Adrenal gland (tissue), 19 donors: Measurements from ENCODE around the gene GOLGA6L9. TPM values are rescaled to one million over a fixed set of nuclear protein-coding genes. Genes with fewer than 3 reads are reported as not detected.
"Not testable (repeated sequence)": the region's sequence is repeated elsewhere in the genome, so short reads cannot be mapped to it uniquely, and the experiment has no call there.

Experiments used
- DNase-seq, 7 donors: peaks; one replicate each; pipeline ENCODE4 v3.0.0-alpha.2; 2019 to 2020
- H3K27ac ChIP-seq, 5 donors: fragments of 200-600 bp; sonication (generic) in 4 of 5; 1 replicate in 3 of 5; 2 replicates in 2 of 5; pipeline versions ENCODE4 v1.5.1 to v1.8.0; 2016 to 2020; ENCODE audit warnings: mild to moderate bottlenecking in 1 of 5
- H3K27me3 ChIP-seq: fragments of 200-600 bp; 2 replicates; pipeline ENCODE4 v1.8.0; 2021
- H3K36me3 ChIP-seq, 2 donors: fragments of 200-600 bp; replicated peaks in 1 of 2; 1 replicate in 1 of 2; 2 replicates in 1 of 2; pipeline versions ENCODE4 v1.5.1 to v1.8.0; 2018 to 2022
- H3K4me1 ChIP-seq, 2 donors: fragments of 200-600 bp; replicated peaks in 1 of 2; 1 replicate in 1 of 2; 2 replicates in 1 of 2; pipeline versions ENCODE4 v1.5.1 to v1.8.0; 2018 to 2021
- H3K4me3 ChIP-seq, 4 donors: fragments of 200-600 bp; sonication (generic) in 3 of 4; one replicate each; pipeline ENCODE4 v1.5.1; 2016 to 2018
- H3K9me3 ChIP-seq, 3 donors: fragments of 200-600 bp; sonication (generic) in 1 of 3; replicated peaks in 1 of 3; 1 replicate in 2 of 3; 2 replicates in 1 of 3; pipeline versions ENCODE4 v1.5.1 to v1.8.0; 2016 to 2021
- CTCF ChIP-seq, 6 experiments: fragments of 450-650 bp in 4 of 6; fragments of 200-600 bp in 2 of 6; sonication (generic) in 1 of 6; IDR thresholded peaks; 1 replicate in 5 of 6; 2 replicates in 1 of 6; pipeline versions ENCODE4 v1.5.1 to v1.8.0; 2016 to 2021; ENCODE audit warnings: antibody characterized with exemption in 6 of 6, mild to moderate bottlenecking in 2 of 6, moderate library complexity in 1 of 6
- POLR2A ChIP-seq, 2 donors: fragments of 450-650 bp; IDR thresholded peaks; one replicate each; pipeline ENCODE4 v1.6.1; 2017; ENCODE audit warnings: antibody characterized with exemption in 2 of 2, mild to moderate bottlenecking in 2 of 2, moderate library complexity in 1 of 2
- WGBS, 4 donors: extraction: QIAGEN DNeasy Blood & Tissue Kit in 2 of 4; methylation state at CpG; one replicate each; pipeline versions ENCODE4 v1.1.5 to v1.1.7; 2013 to 2017; 5-methylcytosine and 5-hydroxymethylcytosine counted together
- intact Hi-C, 2 donors: fragments of 100-400 bp; cut with DNase I; formaldehyde crosslinking; loops; one replicate each; pipeline versions ENCODE4 v1.14.1 to v1.15.0; 2022 to 2023
- long read RNA-seq, 10 donors: library from polyadenylated mRNA in 3 of 10; unstranded in 2 of 10; stranded (forward) in 1 of 10; transcript quantifications; one replicate each; pipeline ENCODE4 v2.0.0 and lab custom pipeline, GENCODE V29; 2021 to 2026
- polyA plus RNA-seq, 3 donors: library from polyadenylated mRNA; stranded (reverse); fragments of 200-250 nt in 2 of 3; fragments of 350-450 nt in 1 of 3; fragmentation: Illumina TruSeq in 1 of 3; extraction: RNeasy Lipid Tissue Mini Kit (QIAGEN cat#74804) in 1 of 3; gene quantifications; one replicate each; pipeline ENCODE4 v1.2.3, GENCODE V29; 2013 to 2014
- total RNA-seq, 9 donors: library from RNA; depleted of rRNA in 4 of 9; stranded (reverse); fragments of >200 nt in 4 of 9; fragments of 120-200 nt in 1 of 9; fragmentation: NEBNext Ultra II Directional in 1 of 9; extraction: Animal tissue kit (Norgen Biotek cat#: 25700) in 1 of 9; gene quantifications; one replicate each; pipeline versions ENCODE4 v1.1.0 to v1.2.4, GENCODE V29; 2013 to 2023
- donor health status: healthy with polysubstance abuse.
- donor health status: Bipolar disorder and iron deficiency.
- donor health status: DM: yes; HTN: yes; CAD: no.
- donor health status: DM: no; HTN: no; CAD: no.
- donor health status: DM: no; HTN: no; CAD: no.
- donor health status: DM: yes; HTN: yes; CAD: no.

GOLGA6L9 gene
- 1 to 10 TPM in 6 of 9 donors, under 1 TPM in 3; 0.48 to 3.1 (median 1.5) TPM for total RNA-seq
- 10 to 100 TPM in 1 of 3 donors, 1 to 10 TPM in 2; 1.2 to 40.5 (median 6.5) TPM for polyA plus RNA-seq
- long read RNA-seq, donor 1, result 0 reads
- long read RNA-seq, donor 2, result 0 reads
- long read RNA-seq, donor 3, result 0 reads
- long read RNA-seq, donor 4, result 0 reads
- long read RNA-seq, donor 5, partial matches to known transcripts, result 0 of 1 reads
- long read RNA-seq, donor 5, other reads (novel, unspliced or antisense), result 1 of 1 reads
- long read RNA-seq, donor 6, result 0 reads
- long read RNA-seq, donor 7, result 0 reads
- long read RNA-seq, donor 8, result 0 reads
- long read RNA-seq, donor 9, result 0 reads
- long read RNA-seq, donor 10, full-length matches to known transcripts, result 1 of 1 reads
- long read RNA-seq, donor 10, partial matches to known transcripts, result 0 of 1 reads
- long read RNA-seq, donor 10, other reads (novel, unspliced or antisense), result 0 of 1 reads

- DNase-seq, H3K9me3 ChIP-seq, intact Hi-C loops, H3K27ac ChIP-seq, H3K36me3 ChIP-seq, H3K4me1 ChIP-seq, H3K27me3 ChIP-seq, H3K4me3 ChIP-seq: not testable (repeated sequence)
- 89 to 96% (median 92%) methylated on average over 5 to 8 of the region's 9 CpGs for WGBS, 4 donors
Observed at GRCh38 chr15:82429693-82430092, at the start of gene GOLGA6L9. Gene GOLGA6L9 (plus strand): TSS chr15:82429816. CDS start chr15:82430080, 264 bp downstream.

GRCh38 chr15:82381330-82381955, 48.2 kb upstream of the GOLGA6L9 start:
- H3K27me3 ChIP-seq, H3K36me3 ChIP-seq, DNase-seq, H3K4me3 ChIP-seq, H3K9me3 ChIP-seq, H3K27ac ChIP-seq, intact Hi-C loops, H3K4me1 ChIP-seq: not testable (repeated sequence)
- 82 to 91% (median 86%) methylated on average over 10 to 11 of the region's 11 CpGs for WGBS, 4 donors

GRCh38 chr15:82387209-82387608, 42.4 kb upstream of the GOLGA6L9 start:
- intact Hi-C loops, H3K36me3 ChIP-seq, H3K9me3 ChIP-seq, DNase-seq, H3K27ac ChIP-seq, H3K4me3 ChIP-seq, H3K27me3 ChIP-seq: not testable (repeated sequence)
- peaks cover 0 to 10% of the 10 kb centered on the region in 2 donors for H3K4me1 ChIP-seq

- H3K36me3 ChIP-seq, H3K27me3 ChIP-seq, H3K9me3 ChIP-seq, H3K4me3 ChIP-seq, intact Hi-C loops, DNase-seq, H3K27ac ChIP-seq: not testable (repeated sequence)
- 90 to 96% (median 91%) methylated on average over 3 of the region's 3 CpGs for WGBS, 4 donors
- peaks cover 0 to 11% of the 10 kb centered on the region in 2 donors for H3K4me1 ChIP-seq
Observed at GRCh38 chr15:82390152-82390551, 39.5 kb upstream of the GOLGA6L9 start.

- H3K27ac ChIP-seq, H3K27me3 ChIP-seq, H3K4me3 ChIP-seq, H3K36me3 ChIP-seq, DNase-seq, intact Hi-C loops, H3K9me3 ChIP-seq: not testable (repeated sequence)
- H3K4me1 ChIP-seq, result peaks cover 0 to 11% of the 10 kb centered on the region in 2 donors
- 94 to 100% (median 98%) methylated on average over 1 of the region's 1 CpG for WGBS, 4 donors
Observed at GRCh38 chr15:82392077-82392476, 37.5 kb upstream of the GOLGA6L9 start.

GRCh38 chr15:82393671-82394070, 35.9 kb upstream of the GOLGA6L9 start:
- TF ChIP-seq POLR2A (IDR thresholded peaks at IDR 0.05), result no peak
- no peak for TF ChIP-seq CTCF (IDR thresholded peaks at IDR 0.05)
- 94 to 97% (median 95%) methylated on average over 4 of the region's 4 CpGs for whole genome bisulfite sequencing, 4 donors
- Histone ChIP-seq H3K4me3 (no peak overlapping the region), H3K27ac (no peak overlapping the region), H3K27me3 (no peaks in the 10 kb centered on the region), H3K9me3 (no peaks in the 10 kb centered on the region), H3K4me1 (peaks cover 0 to 11% of the 10 kb centered on the region in 2 donors), H3K36me3 (no peaks in the 10 kb centered on the region)
- DNase-seq, result no peak
- intact Hi-C loops, result no loop called here

- intact Hi-C loops, H3K27ac ChIP-seq, H3K36me3 ChIP-seq, H3K4me3 ChIP-seq, DNase-seq, H3K27me3 ChIP-seq, H3K9me3 ChIP-seq: not testable (repeated sequence)
- WGBS, 4 donors, result 64 to 87% (median 77%) methylated on average over 1 to 2 of the region's 4 CpGs
- H3K4me1 ChIP-seq, result peaks cover 0 to 11% of the 10 kb centered on the region in 2 donors
Observed at GRCh38 chr15:82395788-82396187, 33.8 kb upstream of the GOLGA6L9 start.
